GM19035 (cell line): Measurements from ENCODE around the gene PRRG1.
"Not testable (repeated sequence)": the region's sequence is repeated elsewhere in the genome, so short reads cannot be mapped to it uniquely, and the experiment has no call there.

Experiments
- ATAC-seq: cut with Tn5 transposase; IDR thresholded peaks from one replicate; pipeline ENCODE4 v1.9.1; 2021; ENCODE audit not compliant: unreplicated experiment

PRRG1 gene

GRCh38 chrX:37468124-37468739, 119.1 kb downstream of the PRRG1 start:
- no peak for ATAC-seq

- ATAC-seq, result no peak
Observed at GRCh38 chrX:37470711-37471110, 121.5 kb downstream of the PRRG1 start.

- ATAC-seq, result no peak
Observed at GRCh38 chrX:37472836-37473235, 123.7 kb downstream of the PRRG1 start.

- ATAC-seq, result no peak
Observed at GRCh38 chrX:37474478-37474877, 125.3 kb downstream of the PRRG1 start.

GRCh38 chrX:37476571-37477170, 127.5 kb downstream of the PRRG1 start:
- no peak for ATAC-seq

GRCh38 chrX:37484335-37484734, 135.2 kb downstream of the PRRG1 start:
- ATAC-seq, result not testable (repeated sequence)

GRCh38 chrX:37485429-37485828, 136.3 kb downstream of the PRRG1 start:
- no peak for ATAC-seq

GRCh38 chrX:37487271-37487670, 138.1 kb downstream of the PRRG1 start:
- no peak for ATAC-seq

- ATAC-seq, result no peak
Observed at GRCh38 chrX:37488323-37488722, 139.2 kb downstream of the PRRG1 start.

- ATAC-seq, result no peak
Observed at GRCh38 chrX:37491686-37492085, 142.5 kb downstream of the PRRG1 start.

- ATAC-seq, result not testable (repeated sequence)
Observed at GRCh38 chrX:37495760-37496159, 146.6 kb downstream of the PRRG1 start.

- ATAC-seq, result not testable (repeated sequence)
Observed at GRCh38 chrX:37497126-37497525, 148.0 kb downstream of the PRRG1 start.

GRCh38 chrX:37498323-37498722, 149.2 kb downstream of the PRRG1 start:
- not testable (repeated sequence) for ATAC-seq

GRCh38 chrX:37499649-37500048, 150.5 kb downstream of the PRRG1 start:
- ATAC-seq, result not testable (repeated sequence)

- no peak for ATAC-seq
Observed at GRCh38 chrX:37504991-37505390, 155.8 kb downstream of the PRRG1 start.
